HPDE6-E6E7 (cell line): ENCODE measurements around the gene IKZF2.

Experiments
- DNase-seq: peaks from one replicate; pipeline ENCODE4 v3.0.0; 2011; ENCODE audit warnings: missing footprints; ENCODE audit errors: extremely low spot score

Gene IKZF2

DNA sequence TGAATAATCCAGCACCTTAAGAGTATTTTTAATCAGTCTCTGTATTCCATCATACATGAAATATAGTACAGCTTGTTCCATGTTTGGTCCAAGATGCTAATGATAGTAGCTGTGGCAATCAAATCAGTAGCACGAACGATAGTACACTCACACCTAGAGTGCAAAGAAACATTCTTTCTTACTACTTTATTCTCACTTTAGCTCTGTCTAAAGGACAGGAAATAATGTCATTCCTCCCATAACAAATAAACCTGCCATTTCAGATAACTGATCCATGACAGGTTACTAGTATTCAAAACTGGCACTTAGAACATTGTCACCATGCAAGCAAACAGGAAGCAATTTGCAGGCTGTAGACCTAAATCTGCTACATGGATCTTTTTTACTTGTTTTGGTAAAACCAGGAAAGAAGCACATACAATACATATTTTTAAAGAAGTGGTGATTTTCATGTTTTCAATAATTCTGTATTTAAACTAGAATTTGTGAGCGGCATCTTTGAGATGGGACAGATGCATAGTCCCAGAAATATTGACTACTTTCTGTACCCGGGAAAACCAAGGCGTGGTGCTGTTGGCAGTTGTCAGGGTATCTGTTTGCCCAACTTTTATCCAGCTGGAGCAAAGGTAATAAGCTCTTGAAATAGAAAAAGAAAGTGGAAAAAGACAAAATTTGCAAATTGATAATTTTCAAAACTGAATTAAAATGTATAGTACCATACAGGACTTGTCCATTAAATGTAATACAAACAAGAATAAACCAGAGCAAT, 49.5 kb downstream of the IKZF2 start:
- no peak for DNase-seq

DNA sequence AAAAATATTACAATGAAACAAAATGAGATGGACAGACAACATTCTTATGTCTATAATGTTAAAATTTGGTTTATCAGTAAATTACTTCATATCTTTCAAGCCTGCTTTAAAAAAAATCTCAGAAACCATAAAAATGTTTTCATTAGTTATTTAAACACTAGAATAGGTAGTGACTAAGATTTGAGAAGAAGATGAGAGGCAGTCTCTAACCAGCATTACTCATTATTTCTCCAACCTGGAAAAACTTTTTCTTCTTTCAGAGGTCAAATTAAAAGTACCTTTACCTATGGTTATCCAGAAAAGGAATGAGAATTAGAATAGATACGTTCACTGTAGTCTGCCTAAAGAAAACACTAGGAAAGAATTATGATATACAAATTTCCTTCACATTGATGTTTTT, 50.3 kb downstream of the IKZF2 start:
- no peak for DNase-seq

DNA sequence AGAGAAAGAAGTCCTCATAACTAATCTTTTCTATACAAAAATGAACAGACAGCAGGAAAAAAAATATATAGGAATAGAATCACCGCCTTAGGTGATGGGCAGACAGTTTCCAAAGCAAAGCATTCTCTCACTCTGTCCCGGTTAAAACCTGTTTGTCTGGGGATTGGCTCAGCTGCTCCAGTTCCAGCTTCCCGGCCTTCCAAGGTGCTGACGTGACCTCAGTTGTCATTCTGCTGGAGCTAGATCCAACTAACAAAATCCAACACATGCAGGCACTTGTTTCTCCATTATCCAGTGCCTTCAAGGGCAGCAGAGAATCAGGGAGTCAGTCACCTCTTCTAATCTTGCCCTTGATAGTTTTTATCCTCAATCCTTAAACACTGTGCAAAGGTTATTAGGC, 52.8 kb downstream of the IKZF2 start:
- no peak for DNase-seq

DNA sequence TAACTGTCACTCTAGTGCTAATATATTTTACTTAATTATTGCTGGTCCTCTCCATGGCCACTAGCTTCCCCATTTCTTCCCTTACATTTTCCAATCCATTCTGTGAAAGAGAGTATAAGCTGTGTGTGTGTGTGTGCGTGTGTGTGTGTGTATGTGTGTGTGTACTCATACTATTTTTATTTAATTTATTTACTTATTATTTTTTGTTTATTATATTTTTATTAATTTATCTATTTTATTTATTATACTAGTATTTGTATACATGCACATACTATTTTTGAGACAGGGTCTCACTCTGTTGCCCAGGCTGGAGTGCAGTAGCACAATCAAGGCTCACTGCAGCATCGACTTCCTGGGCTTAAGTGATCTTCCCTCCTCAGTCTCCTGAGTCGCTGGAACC, 59.6 kb downstream of the IKZF2 start:
- DNase-seq: no peak

DNA sequence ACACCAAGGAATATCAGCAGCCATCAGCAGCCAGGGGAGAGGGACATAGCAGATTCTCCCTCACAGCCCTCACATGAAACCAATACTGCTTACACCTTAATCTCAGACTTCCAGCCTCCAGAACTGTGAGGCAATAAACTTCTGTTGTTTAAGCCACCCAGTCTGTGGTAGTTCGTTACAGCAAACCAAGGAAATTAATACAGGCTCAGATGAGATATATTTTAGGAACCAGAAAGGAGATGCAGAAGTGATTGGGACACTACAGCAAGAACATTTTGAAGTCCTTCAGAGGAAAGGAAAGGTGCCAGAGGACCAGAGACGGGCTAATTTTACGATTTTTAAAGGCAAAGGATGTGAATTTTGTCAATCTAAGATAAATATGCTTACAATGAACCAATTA, 60.6 kb downstream of the IKZF2 start:
- DNase-seq: no peak

DNA sequence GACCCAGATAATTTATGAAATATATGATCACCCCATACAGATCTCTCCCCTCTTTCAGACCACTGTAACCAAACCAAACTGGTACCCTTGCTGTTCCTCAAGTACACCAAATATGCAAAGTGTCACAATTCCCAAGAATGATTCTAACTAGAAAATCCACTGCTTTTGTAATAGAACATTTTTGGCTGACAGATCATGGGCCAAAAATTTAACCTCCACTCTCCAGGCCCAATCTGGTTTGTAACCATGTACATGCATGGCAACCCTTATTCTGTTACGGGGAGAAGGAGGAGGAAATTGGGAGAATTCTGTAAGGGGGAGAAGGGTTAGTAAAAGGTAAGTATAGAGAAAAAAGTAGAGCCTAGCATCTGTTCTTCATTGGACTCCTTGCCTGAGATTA, 62.0 kb downstream of the IKZF2 start:
- DNase-seq: no peak

DNA sequence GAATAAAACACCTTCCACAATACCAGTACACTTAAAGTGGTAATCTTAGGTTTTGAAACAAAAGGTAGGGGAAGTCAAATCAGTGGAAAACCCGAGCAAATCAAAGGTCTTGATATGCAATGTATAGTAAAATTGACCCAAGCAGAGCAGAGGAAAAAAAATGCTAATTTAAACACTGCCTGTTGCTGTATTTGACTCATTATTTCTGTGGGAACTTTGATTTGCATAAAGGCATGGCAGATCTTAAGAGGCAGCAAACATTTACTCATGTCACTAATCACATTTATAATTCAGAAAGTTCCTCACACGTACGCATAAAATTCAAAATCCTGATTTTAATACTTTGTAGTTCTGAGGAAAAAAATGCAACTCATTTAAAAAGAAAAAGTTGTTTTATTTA, 64.4 kb downstream of the IKZF2 start:
- no peak for DNase-seq

DNA sequence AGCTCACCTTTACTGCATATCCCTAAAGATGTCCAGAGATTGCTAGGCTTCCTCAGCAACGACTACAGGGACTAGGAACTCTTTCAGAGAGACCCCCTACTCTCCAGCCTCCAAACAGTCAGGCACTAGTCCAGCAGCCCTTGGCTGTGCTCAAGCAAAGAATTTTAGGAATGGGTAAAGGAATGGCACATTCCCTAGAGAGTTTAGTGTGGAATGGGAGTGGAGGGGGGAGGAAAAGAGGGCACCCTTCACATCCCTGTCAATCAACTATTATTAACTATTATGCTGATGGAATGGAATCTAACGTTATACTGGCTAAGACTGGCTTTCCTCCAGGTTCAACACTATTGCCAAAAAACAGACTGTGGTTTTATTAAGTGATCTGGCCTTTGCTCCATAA, 64.8 kb downstream of the IKZF2 start:
- no peak for DNase-seq

DNA sequence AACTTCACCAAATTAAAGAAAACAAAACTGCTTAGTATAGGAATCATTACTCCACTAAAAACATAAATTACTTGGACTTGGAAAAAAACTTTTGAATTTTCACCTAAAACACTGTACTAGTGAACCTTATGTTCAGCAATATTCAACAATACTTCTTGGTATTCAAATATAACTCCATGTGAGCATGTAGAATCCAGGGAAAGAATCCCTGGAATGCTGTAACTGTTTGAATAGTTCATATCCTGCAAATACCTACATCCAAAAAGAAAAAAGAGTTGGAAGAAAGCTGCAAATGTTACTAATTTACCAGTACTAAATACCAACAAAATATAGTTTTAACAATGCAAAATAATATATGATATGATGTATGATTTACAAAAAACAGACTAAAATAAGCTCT, 65.4 kb downstream of the IKZF2 start:
- DNase-seq: no peak

DNA sequence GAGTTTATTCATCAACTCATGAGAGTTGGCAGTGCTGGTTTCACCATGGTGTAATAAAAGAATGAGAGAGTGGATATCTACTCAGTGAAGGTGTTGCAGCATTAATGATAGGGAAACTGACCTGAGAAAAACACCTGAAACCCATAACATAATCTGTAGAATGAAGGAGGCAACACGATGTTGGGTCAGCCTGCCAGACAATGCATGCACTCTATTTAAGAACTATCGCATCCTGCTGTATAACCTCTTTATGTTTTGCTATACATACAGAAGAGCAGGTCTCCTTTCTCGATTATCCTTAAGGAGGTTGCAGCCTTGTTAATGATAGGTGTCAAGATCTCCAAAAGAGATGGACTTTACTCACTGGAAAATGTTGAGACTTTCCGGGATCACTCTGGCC, 65.9 kb downstream of the IKZF2 start:
- DNase-seq: no peak

DNA sequence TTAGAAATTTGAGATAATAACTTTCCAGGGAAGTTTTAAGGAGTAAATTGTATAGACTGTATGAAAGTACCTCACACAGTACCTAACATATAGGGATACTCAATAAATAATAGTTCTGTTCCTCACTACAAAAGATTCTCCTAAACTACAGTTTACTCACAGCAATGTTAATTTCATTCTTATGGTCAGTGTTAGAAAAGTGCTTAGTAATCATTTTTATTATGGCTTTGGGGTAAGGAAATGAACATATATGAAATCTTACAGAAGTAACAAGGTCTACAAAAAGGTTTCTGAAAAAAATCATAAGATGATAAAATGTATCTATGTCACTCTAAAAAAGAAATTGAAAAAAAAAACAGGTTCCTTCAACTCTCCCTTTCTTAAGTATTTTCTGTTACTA, 67.2 kb downstream of the IKZF2 start:
- no peak for DNase-seq

DNA sequence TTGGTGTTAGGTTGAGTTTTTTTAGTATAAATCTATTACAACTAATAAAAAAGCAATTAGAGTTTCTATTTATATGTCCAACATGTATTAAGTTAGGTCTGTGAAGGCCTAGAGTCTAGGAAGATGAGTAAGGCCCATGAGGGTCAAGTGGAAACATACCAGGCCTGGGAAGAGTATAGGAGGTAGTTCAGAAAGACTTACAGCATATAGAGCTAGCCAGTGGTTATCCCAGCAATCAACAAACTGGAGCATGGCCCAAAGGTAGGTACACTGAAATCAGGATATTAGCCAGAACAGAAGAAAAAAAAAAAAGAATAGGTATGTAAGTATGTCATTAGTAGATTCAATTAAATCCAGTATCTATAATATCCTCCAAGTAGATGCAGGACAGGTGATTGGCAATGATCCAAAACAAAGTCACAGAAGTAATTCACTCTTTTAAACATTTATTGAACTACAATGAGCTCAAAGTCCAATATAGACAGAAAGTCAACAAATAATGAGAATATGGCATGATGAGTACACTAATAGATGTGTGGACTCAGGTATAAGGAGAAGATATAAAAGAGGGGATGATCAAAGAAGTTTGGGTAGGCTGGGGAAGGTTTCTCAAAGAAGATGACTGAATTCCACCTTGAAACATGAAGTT, 70.3 kb downstream of the IKZF2 start:
- no peak for DNase-seq

DNA sequence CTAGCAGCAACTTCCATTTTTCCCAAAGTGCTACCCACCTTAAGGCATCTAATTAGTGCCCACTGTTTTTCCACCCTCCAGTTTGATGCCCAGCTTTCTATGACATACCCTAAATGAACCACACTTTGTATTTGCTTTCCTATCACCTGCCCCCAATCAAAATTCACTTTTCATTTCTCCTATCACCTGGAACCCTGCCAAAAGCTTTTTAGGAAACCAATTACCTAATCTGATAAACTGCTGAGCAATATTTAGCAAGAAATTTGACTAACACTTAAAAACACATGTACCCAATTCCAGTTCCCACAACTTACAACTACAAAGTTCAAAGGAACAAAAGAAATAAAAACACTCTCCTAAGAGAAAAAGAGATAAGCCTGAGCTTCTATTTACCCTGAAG, 71.7 kb downstream of the IKZF2 start:
- no peak for DNase-seq

DNA sequence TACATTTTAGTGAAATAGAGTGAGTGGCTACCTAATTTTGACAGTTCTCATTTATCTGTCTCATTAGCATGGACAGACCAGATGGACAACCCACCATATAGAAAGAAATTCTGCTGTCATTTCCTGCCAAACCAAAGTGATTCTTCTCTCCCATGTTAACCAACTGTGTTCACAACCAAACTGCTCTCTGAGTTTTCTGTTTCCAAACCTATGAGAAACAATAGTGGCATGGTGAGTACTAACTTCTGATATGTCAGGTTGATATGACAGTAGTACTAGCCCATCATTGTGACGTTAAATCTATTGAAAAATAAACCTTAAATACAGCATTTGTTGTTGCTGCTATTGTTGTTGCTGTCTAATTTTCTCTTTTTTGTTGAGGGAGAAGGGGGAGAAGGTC, 72.7 kb downstream of the IKZF2 start:
- no peak for DNase-seq

DNA sequence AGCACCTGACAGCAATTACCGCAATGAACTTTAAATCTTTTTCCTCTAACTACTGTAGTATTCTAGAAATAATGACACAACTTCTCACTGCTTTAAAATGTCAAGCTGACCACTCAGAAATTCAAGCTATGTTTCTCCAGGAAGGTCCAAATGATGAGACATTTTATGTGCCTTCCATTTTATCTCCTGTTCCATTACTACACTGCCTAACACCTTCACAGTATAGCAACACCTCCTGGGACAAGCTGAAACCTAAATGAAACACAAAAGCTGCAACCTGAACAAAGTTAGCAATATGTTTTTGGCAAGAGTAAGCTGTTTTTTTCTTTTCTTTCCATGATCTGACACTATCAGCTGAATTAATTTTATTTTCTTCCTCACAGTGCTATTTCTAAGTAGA, 81.9 kb downstream of the IKZF2 start:
- no peak for DNase-seq

DNA sequence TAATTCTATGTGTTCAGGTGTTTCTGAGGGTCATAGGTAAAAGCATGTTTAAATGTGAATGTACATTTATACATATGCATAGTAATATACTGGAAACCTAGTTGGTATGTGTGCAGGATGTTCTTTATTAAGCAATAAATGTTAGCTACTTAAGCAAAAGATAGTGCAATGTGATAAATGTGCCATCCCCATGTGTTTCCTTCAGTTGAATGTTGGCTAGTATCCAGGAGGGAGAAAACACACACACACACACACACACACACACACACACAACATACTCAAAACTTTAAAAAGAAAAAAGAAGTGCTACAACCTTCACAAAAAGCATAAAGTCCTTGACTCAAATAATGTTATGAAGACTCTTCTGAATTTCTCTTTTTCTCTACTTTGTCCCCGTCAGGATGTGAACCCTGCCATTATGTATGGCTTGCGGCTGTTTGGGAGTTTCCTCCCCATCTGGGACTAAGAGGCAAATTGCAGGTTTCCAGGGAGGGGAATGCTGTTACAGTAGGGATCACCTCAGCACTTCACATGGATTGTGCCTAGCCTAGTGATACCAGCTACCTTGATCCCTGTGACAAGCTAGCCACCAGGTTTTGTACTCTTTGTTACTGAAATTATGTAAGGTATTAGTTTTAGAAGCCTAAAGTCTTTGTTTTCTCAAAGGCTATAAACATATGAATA, 82.6 kb downstream of the IKZF2 start:
- no peak for DNase-seq

DNA sequence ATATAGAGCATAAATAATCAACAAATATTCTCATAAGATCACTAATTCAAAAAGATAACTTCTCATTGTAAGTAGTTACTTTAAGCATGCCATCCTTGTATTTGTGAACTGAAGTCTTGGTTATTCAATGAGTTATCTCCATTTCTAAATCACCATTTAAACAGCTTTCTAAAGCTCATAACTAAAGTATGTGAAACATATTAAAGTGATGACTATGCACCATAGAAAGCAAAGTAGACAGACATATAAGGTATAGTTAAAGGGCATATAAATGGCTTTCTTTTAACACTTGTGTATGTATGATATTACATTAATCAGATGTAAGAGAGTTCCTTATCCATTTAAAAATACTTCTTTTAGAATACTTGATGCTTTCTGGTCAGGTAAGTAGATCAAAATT, 83.5 kb downstream of the IKZF2 start:
- DNase-seq: no peak

DNA sequence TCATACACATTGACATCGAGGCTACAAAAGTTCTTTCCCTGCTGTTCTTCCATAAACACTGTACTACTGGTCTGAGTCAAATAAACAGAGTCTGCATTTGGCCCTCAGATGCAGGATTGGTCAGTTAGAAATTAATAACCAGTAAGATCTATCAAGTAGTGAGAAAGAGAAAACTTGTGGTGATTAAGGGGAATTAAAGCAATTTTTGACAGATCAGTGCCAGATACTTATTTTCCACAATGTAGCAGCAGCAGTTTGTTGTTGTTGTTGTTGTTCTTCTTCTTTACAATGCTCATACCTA, 85.0 kb downstream of the IKZF2 start:
- DNase-seq: no peak

DNA sequence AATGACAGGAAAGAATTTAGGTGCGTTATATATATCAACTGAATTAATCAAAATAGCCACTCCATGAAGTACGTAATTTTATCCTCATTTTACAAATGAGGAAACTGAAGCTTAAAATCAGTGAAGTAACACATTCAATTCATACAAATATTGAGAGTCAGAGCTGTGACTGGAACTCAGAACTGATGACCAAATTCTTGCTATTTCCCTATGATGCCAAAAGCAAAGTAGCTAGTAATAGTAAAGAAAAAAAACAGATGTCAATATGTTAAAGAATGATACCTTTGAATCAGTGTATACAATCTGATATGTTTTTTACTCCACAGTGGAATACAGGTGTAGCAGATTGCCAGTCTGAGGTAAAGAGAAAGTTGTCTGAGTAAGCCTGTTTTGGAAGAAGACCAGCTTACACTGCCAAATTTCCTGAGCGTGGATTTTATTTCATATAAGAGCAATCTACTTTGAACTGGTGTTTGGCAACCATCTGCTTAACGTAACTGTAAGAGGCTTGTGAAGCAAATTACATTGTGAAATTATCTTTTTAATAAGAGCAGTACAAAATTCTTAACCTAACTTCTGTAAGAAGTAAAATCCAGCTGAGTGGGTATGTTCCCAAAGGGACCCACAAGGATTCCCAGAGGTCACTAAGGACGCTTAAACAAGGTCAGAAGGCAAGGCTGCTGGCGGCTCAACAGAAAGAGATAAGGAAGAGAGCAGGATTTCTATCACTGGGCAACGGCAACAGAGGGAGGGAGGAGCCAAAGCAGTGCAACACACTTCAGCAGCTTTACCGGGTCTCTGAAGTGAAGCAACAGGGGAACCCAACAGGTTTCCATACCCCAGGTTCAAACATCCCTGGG, 85.6 kb downstream of the IKZF2 start:
- DNase-seq: no peak

DNA sequence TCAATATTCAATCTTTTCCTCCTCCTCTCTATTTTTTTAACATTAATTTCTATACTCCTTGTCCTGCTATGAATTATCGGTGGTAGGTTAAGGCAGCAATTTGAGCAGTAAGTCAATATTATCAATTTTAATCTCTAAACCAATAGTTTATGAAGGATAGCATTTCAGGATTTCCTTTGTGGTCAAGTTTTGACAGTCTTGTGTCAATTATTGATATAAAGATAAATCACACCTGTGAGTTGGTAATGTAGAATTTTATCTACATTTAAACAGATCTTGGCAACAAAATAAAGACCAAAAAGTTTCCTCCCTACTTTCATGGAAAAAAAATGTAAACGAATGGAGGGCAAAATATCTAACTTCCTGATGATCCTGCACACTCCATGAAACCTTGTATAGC, 87.3 kb downstream of the IKZF2 start:
- no peak for DNase-seq

DNA sequence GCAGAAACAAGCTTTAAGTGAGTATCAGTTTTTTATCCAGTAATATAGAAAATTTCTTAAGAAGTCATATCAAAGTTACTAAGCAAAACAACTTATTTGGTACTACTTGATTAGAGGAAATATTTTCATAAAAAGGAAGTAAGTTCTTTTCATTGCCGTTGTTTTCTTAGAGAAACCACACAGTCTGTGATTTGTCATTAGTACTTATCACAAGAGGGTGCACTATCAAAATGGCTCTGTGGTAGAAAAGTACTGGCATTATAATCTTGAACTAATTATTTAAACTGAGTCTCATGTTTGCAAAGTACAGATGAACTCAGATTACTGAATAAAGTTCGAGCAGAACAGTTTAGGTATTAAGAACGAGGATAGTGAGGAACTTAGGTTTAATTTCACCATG, 93.4 kb downstream of the IKZF2 start:
- no peak for DNase-seq

DNA sequence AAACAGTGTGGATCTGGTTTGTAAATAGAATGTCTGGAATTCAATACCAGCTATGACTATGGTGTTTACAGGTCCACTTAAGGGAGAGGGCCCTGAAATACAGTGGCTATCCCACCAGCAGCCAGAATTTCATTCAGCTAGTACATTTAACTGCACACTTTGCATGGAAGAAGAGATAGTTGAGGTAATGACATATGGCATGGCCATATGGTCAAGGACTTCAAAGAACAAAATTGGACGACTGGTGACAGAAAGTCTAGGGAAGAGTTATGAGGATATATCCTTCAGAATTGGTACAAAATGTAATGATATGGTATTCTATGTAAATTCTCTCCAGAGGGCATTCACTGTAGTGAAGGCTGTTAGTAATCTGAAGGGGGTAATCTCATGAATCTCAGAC, 105.0 kb downstream of the IKZF2 start:
- no peak for DNase-seq

DNA sequence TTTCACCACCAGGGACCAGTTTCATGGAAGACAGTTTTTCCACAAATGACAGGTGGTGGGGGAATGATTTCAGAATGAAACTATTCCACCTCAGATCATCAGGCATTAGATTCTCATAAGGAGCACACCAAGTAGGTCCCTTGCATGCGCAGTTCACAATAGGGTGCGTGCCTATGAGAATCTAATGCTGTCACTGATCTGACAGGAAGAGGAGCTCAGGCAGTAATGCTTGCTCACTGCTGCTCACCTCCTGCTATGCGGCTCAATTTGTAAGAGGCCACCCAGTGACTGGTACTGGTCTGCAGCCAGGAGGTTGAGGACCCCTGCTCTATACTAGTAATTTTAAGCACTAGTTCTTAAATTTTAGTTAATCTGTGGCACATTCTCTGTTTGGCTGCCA, 107.8 kb downstream of the IKZF2 start:
- DNase-seq: no peak
